Upper lobe of left lung (tissue), 4 donors: ENCODE data around the gene LIX1L.

Experiments used
- CTCF ChIP-seq, 6 experiments: fragments of 450-650 bp in 4 of 6; fragments of 200-600 bp in 2 of 6; sonication (generic) in 2 of 6; IDR thresholded peaks; one replicate each; pipeline ENCODE4 v1.5.1; 2016 to 2019; ENCODE audit warnings: antibody characterized with exemption in 6 of 6
- EP300 ChIP-seq, 4 donors: sonication (generic); formaldehyde crosslinking; IDR thresholded peaks; one replicate each; pipeline ENCODE4 v1.5.1; 2017; ENCODE audit warnings: antibody characterized with exemption in 4 of 4, control low read depth in 2 of 4
- POLR2A ChIP-seq, 4 donors: fragments of 450-650 bp; IDR thresholded peaks; one replicate each; pipeline ENCODE4 v1.5.1; 2016 to 2017; ENCODE audit warnings: antibody characterized with exemption in 4 of 4, mild to moderate bottlenecking in 2 of 4

- TF ChIP-seq CTCF (IDR thresholded peaks at IDR 0.05) (no peak), POLR2A (IDR thresholded peaks at IDR 0.05) (no peak), EP300 (IDR thresholded peaks at IDR 0.05) (no peak)
Measured at GRCh38 chr1:145892486-145893087, 65.2 kb downstream of the LIX1L start.
